SK-N-SH treated with all-trans-retinoic acid at 6 μM for 48 hours (cell line): Measurements from ENCODE around the gene LRP2.

Experiments used
- ISL1 ChIP-seq: fragments of 250-450 bp; sonication (Bioruptor Pico); IDR thresholded peaks from 2 replicates; pipeline ENCODE4 v2.1.2; 2022; ENCODE audit warnings: mild to moderate bottlenecking, moderate library complexity
- TCF4 ChIP-seq: fragments of 250-450 bp; sonication (Bioruptor Pico); IDR thresholded peaks from 2 replicates; pipeline ENCODE4 v1.8.0; 2021; ENCODE audit warnings: mild to moderate bottlenecking, moderate library complexity, borderline replicate concordance
- ZFP3 ChIP-seq: fragments of 250-450 bp; sonication (Bioruptor Pico); IDR thresholded peaks from 2 replicates; pipeline ENCODE4 v1.5.0; 2020; ENCODE audit warnings: mild to moderate bottlenecking, moderate library complexity
- ZFP30 ChIP-seq: fragments of 450-650 bp; formaldehyde crosslinking; IDR thresholded peaks from 2 replicates; pipeline ENCODE4 v1.5.0; 2022; ENCODE audit warnings: mild to moderate bottlenecking, moderate library complexity

DNA sequence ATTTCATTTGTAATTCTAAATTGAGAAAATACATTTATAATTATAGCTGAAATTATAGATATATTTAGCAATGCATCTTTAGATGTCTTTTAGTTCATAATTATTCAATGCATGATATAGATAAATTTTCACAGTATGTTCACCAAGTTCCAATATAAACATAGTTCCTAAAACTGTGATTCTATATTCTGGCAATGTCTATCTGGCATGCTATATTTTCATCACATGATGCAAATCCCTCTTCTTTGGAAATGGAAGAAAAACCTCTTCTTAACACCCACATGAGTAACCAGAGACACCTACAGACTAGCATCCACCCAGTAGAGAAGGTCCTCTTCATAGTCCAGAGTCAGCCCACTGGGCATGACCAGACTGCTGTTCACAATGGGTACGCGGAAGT is 157.2 kb downstream of the LRP2 start:
- TF ChIP-seq ZFP30 (CRISPR knock-in tag) (no peak), TCF4 (CRISPR knock-in tag) (no peak), ISL1 (CRISPR knock-in tag) (no peak), ZFP3 (CRISPR knock-in tag) (no peak)
